Astrocyte (in vitro differentiated cells and primary cell): ENCODE data around the gene TRAP1.

Source experiments
- CTCF ChIP-seq: IDR thresholded peaks from 2 replicates; pipeline ENCODE4 v1.5.1; 2011; ENCODE audit warnings: low read depth, mild to moderate bottlenecking, inconsistent platforms, low read length, moderate library complexity; ENCODE audit not compliant: insufficient read depth
- EZH2 ChIP-seq: IDR thresholded peaks from 2 replicates; pipeline ENCODE4 v1.6.1; 2012; ENCODE audit warnings: mild to moderate bottlenecking, low read length, inconsistent platforms; ENCODE audit not compliant: insufficient read depth

- TF ChIP-seq CTCF (no peak), EZH2 (no peak)
Observed at GRCh38 chr16:3651461-3652372, 65.6 kb downstream of the TRAP1 start.
